ENCODE data around the gene MRC2. TPM values are rescaled to one million over a fixed set of nuclear protein-coding genes. Genes with fewer than 3 reads are reported as not detected.

Gene MRC2
- total and polyA plus RNA-seq, 9 of the 15 experiments (the other 6 are each of a cell fraction or from before 2014, with no cell fraction given) = 0.28 to 11.5 (median 6.6) TPM

GRCh38 chr17:62703776-62704380 is 76.4 kb downstream of the MRC2 start (continued):
- TF ChIP-seq HMGN3 (IDR thresholded peaks at IDR 0.05; ENCODE audit: borderline replicate concordance, extremely low read depth, insufficient read length, low read depth, low read length) = no peak
- no peak for TF ChIP-seq RBM17 (IDR thresholded peaks at IDR 0.05; ENCODE audit: borderline replicate concordance, low read depth, low read length)
- no peak for TF ChIP-seq ZFP36 (IDR thresholded peaks at IDR 0.05; ENCODE audit: low read depth, low read length, partially characterized antibody)
- no peak for TF ChIP-seq HDAC8 (tag; IDR thresholded peaks at IDR 0.05)
- TF ChIP-seq BDP1 (IDR thresholded peaks at IDR 0.05; ENCODE audit: insufficient read depth, insufficient read length) = no peak
- no peak for TF ChIP-seq ZNF146 (CRISPR knock-in tag; IDR thresholded peaks at IDR 0.05; ENCODE audit: unreplicated experiment)
- TF ChIP-seq ZNF77 (CRISPR knock-in tag; IDR thresholded peaks at IDR 0.05) = no peak
- TF ChIP-seq ZNF133 (CRISPR knock-in tag; IDR thresholded peaks at IDR 0.05) = no peak
- no peak for TF ChIP-seq ZNF655 (CRISPR knock-in tag; IDR thresholded peaks at IDR 0.05)
- no peak for TF ChIP-seq ZKSCAN8 (CRISPR knock-in tag; IDR thresholded peaks at IDR 0.05)
- TF ChIP-seq TCF7 (IDR thresholded peaks at IDR 0.05; ENCODE audit: borderline replicate concordance) = no peak
- no peak for TF ChIP-seq ZBTB17 (CRISPR knock-in tag; IDR thresholded peaks at IDR 0.05)
- TF ChIP-seq, protein P1, sequence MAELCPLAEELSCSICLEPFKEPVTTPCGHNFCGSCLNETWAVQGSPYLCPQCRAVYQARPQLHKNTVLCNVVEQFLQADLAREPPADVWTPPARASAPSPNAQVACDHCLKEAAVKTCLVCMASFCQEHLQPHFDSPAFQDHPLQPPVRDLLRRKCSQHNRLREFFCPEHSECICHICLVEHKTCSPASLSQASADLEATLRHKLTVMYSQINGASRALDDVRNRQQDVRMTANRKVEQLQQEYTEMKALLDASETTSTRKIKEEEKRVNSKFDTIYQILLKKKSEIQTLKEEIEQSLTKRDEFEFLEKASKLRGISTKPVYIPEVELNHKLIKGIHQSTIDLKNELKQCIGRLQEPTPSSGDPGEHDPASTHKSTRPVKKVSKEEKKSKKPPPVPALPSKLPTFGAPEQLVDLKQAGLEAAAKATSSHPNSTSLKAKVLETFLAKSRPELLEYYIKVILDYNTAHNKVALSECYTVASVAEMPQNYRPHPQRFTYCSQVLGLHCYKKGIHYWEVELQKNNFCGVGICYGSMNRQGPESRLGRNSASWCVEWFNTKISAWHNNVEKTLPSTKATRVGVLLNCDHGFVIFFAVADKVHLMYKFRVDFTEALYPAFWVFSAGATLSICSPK (IDR thresholded peaks at IDR 0.05; ENCODE audit: borderline replicate concordance) = no peak
- no peak for TF ChIP-seq THRAP3 (IDR thresholded peaks at IDR 0.05; ENCODE audit: borderline replicate concordance)
- TF ChIP-seq MYNN (IDR thresholded peaks at IDR 0.05) = no peak
- TF ChIP-seq MYNN (CRISPR knock-in tag; IDR thresholded peaks at IDR 0.05) = no peak
- no peak for TF ChIP-seq ZNF175 (CRISPR knock-in tag; IDR thresholded peaks at IDR 0.05; ENCODE audit: low read depth)
- TF ChIP-seq, protein P2, sequence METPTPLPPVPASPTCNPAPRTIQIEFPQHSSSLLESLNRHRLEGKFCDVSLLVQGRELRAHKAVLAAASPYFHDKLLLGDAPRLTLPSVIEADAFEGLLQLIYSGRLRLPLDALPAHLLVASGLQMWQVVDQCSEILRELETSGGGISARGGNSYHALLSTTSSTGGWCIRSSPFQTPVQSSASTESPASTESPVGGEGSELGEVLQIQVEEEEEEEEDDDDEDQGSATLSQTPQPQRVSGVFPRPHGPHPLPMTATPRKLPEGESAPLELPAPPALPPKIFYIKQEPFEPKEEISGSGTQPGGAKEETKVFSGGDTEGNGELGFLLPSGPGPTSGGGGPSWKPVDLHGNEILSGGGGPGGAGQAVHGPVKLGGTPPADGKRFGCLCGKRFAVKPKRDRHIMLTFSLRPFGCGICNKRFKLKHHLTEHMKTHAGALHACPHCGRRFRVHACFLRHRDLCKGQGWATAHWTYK (CRISPR knock-in tag; IDR thresholded peaks at IDR 0.05) = no peak
- TF ChIP-seq ZNF586 (CRISPR knock-in tag; conservative IDR thresholded peaks at IDR 0.05) = no peak
- no peak for TF ChIP-seq ZNF431 (CRISPR knock-in tag; IDR thresholded peaks at IDR 0.05)
- no peak for TF ChIP-seq ILK (tag; IDR thresholded peaks at IDR 0.05; ENCODE audit: borderline replicate concordance, low read depth)
- no peak for TF ChIP-seq U2AF1 (optimal IDR thresholded peaks at IDR 0.05; ENCODE audit: low read depth, low read length)
- TF ChIP-seq PRPF4 (IDR thresholded peaks at IDR 0.05; ENCODE audit: insufficient read depth, low read depth, low read length, poor library complexity, severe bottlenecking) = no peak
- TF ChIP-seq ZNF197 (CRISPR knock-in tag; IDR thresholded peaks at IDR 0.05; ENCODE audit: low read depth) = no peak

Data from K562 (cell line).